ENCODE results near the gene RIPK4. TPM values are rescaled to one million over a fixed set of nuclear protein-coding genes. Genes with fewer than 3 reads are reported as not detected.

RIPK4 gene
- total and polyA plus RNA-seq, 2 of the 13 experiments (the other 11 are each of a cell fraction or from before 2014, with no cell fraction given): 3.1 to 4.9 TPM

GRCh38 chr21:41750532-41751151 is 16.2 kb downstream of the RIPK4 start (continued):
- TF ChIP-seq ATRX (CRISPR knock-in tag; IDR thresholded peaks at IDR 0.05; ENCODE audit: borderline replicate concordance): no peak
- TF ChIP-seq SALL1 (CRISPR knock-in tag; IDR thresholded peaks at IDR 0.05): peak; percentile 87
- TF ChIP-seq ZNF33B (CRISPR knock-in tag; IDR thresholded peaks at IDR 0.05): no peak
- TF ChIP-seq GTF2F1 (IDR thresholded peaks at IDR 0.05; ENCODE audit: low read length): no peak
- no peak for TF ChIP-seq BRD4 (CRISPR knock-in tag; IDR thresholded peaks at IDR 0.05)
- TF ChIP-seq HHEX (CRISPR knock-in tag; IDR thresholded peaks at IDR 0.05): no peak
- no peak for TF ChIP-seq ZC3H13 (CRISPR knock-in tag; IDR thresholded peaks at IDR 0.05)
- TF ChIP-seq ARNT2 (CRISPR knock-in tag; IDR thresholded peaks at IDR 0.05; ENCODE audit: low read depth): no peak
- TF ChIP-seq ZNF724P (CRISPR knock-in tag; IDR thresholded peaks at IDR 0.05; ENCODE audit: borderline replicate concordance): no peak
- peak; percentile 82; the same call in 1 of the 2 replicates for TF ChIP-seq REPIN1 (CRISPR knock-in tag; IDR thresholded peaks at IDR 0.05; ENCODE audit: borderline replicate concordance, low read depth)
- no peak for TF ChIP-seq NR3C1 (CRISPR knock-in tag; IDR thresholded peaks at IDR 0.05)
- no peak for TF ChIP-seq ZBTB42 (CRISPR knock-in tag; IDR thresholded peaks at IDR 0.05)
- TF ChIP-seq DNMT1 (CRISPR knock-in tag; IDR thresholded peaks at IDR 0.05): no peak
- TF ChIP-seq NONO (IDR thresholded peaks at IDR 0.05): no peak
- TF ChIP-seq NONO (CRISPR knock-in tag; conservative IDR thresholded peaks at IDR 0.05): peak; percentile 61; the same call in 1 of the 2 replicates
- TF ChIP-seq ZNF138 (CRISPR knock-in tag; IDR thresholded peaks at IDR 0.05; ENCODE audit: low read depth): no peak
- no peak for TF ChIP-seq RFXANK (CRISPR knock-in tag; IDR thresholded peaks at IDR 0.05)
- TF ChIP-seq NCOA2 (CRISPR knock-in tag; IDR thresholded peaks at IDR 0.05): peak; percentile 89
- TF ChIP-seq ZBTB26 (CRISPR knock-in tag; IDR thresholded peaks at IDR 0.05; ENCODE audit: borderline replicate concordance): no peak
- TF ChIP-seq JUN (CRISPR knock-in tag; IDR thresholded peaks at IDR 0.05): no peak; the same call in 1 of the 2 replicates
- TF ChIP-seq ATF7-NPFF (CRISPR knock-in tag; IDR thresholded peaks at IDR 0.05; ENCODE audit: low read depth): no peak
- no peak for TF ChIP-seq ZNF225 (CRISPR knock-in tag; IDR thresholded peaks at IDR 0.05)
- TF ChIP-seq, protein P1, sequence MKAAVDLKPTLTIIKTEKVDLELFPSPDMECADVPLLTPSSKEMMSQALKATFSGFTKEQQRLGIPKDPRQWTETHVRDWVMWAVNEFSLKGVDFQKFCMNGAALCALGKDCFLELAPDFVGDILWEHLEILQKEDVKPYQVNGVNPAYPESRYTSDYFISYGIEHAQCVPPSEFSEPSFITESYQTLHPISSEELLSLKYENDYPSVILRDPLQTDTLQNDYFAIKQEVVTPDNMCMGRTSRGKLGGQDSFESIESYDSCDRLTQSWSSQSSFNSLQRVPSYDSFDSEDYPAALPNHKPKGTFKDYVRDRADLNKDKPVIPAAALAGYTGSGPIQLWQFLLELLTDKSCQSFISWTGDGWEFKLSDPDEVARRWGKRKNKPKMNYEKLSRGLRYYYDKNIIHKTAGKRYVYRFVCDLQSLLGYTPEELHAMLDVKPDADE (CRISPR knock-in tag; IDR thresholded peaks at IDR 0.05): no peak
- no peak for TF ChIP-seq ZBTB38 (CRISPR knock-in tag; IDR thresholded peaks at IDR 0.05)
- no peak for TF ChIP-seq CBX2 (IDR thresholded peaks at IDR 0.05; ENCODE audit: low read depth, low read length)
- TF ChIP-seq CBX2 (CRISPR knock-in tag; IDR thresholded peaks at IDR 0.05; ENCODE audit: low read depth): no peak
- TF ChIP-seq ADNP (CRISPR knock-in tag; IDR thresholded peaks at IDR 0.05): 0 out of 2 replicates have a peak, but pooled peaks have one; percentile 46
- no peak for TF ChIP-seq ZNF510 (CRISPR knock-in tag; IDR thresholded peaks at IDR 0.05; ENCODE audit: low read depth)
- TF ChIP-seq ONECUT2 (CRISPR knock-in tag; IDR thresholded peaks at IDR 0.05): no peak
- TF ChIP-seq EED (CRISPR knock-in tag; IDR thresholded peaks at IDR 0.05): no peak
- peak; percentile 81 for TF ChIP-seq TBX2 (CRISPR knock-in tag; IDR thresholded peaks at IDR 0.05; ENCODE audit: borderline replicate concordance)
